ENCODE data around the gene EPB41L5. TPM values are rescaled to one million over a fixed set of nuclear protein-coding genes. Genes with fewer than 3 reads are reported as not detected.

The EPB41L5 gene
- total RNA-seq: 16.6 and 22.8 TPM in 2 replicates

GRCh38 chr2:120012771-120013596, at the start of gene EPB41L5:
TSS of gene EPB41L5 (plus strand) at chr2:120013077. CDS start at chr2:120019085, 6,008 bp downstream.

GRCh38 chr2:120223034-120223912, 210.4 kb downstream of the EPB41L5 start, which contains the start of gene TMEM185B:
TSS of gene TMEM185B (minus strand) at chr2:120223400. CDS start at chr2:120222976, 424 bp downstream.

Other genes starting within 250 kb of the EPB41L5 start
- 23.3 and 28.5 TPM in 2 replicates for gene TMEM185B, start 210.3 kb downstream of the EPB41L5 start, total RNA-seq
- 166 and 294 TPM in 2 replicates for gene RALB, start 239.8 kb downstream of the EPB41L5 start, total RNA-seq